ENCODE measurements around the gene ACBD6. TPM values are rescaled to one million over a fixed set of nuclear protein-coding genes. Genes with fewer than 3 reads are reported as not detected.

The ACBD6 gene
- total and polyA plus RNA-seq, 10 of the 15 experiments (the other 5 are each of a cell fraction or from before 2014, with no cell fraction given), result 15.0 to 67.3 (median 55.0) TPM

DNA sequence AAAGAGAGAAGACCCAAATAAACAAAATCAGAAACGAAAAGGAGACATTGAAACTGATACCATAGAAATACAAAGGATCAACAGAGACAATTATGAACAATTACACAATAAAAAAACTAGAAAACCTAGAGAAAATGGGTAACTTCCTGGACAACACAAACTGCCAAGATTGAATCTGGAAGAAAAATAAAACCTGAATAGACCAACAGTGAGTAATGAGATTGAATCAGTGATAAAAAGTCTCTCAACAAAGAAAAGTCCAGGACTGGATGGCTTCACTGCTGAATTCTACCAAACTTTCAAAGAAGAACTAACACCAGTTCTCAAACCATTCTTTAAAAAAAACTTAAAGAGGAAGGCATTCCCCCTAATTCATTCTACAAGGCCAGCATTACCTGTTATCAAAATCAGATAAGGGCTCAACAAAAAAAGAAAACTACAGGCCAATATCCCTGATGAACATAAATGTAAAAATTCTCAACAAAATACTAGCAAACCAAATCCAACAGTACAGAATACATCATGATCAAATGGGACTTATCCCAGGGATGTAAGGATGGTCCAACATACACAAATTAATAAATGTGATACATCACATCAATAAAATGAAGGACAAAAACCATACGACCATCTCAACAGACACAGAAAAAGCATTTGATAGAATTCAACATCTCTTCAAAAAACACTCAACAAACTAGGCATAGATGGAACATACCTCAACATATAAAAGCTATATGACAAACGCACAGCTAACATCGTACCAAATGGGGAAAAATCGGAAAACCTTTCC lies 119.9 kb downstream of the ACBD6 start:
- ChIA-PET RAD21 (ENCODE audit: unreplicated experiment) (no interaction called here), CTCF (interaction anchor here (1.7 kb wide), 1 partner anchor 95 kb away, joined by 5 read pairs; no protein-coding TSS in a partner anchor), POLR2A (no interaction called here), SMC1A (ENCODE audit: uncharacterized antibody, unreplicated experiment) (interaction anchor here (0.6 kb wide), 1 partner anchor 10 kb away, joined by 4 read pairs; no protein-coding TSS in a partner anchor)
- ATAC-seq (no peak), DNase-seq (ENCODE audit: low read depth, low spot score) (no peak), FAIRE-seq (no peak)
- intact Hi-C loops (cut with micrococcal nuclease; ENCODE audit: unreplicated experiment) (no loop called here), in situ Hi-C loops (cut with MboI) (no loop called here)
- no peak for TF ChIP-seq IKZF2 (IDR thresholded peaks at IDR 0.05)
- TF ChIP-seq MYB (IDR thresholded peaks at IDR 0.05; ENCODE audit: borderline replicate concordance, low read depth, low read length), result no peak
- TF ChIP-seq SPI1 (IDR thresholded peaks at IDR 0.05; ENCODE audit: borderline replicate concordance, insufficient read depth, low read depth, low read length), result no peak
- TF ChIP-seq HDAC6 (IDR thresholded peaks at IDR 0.05; ENCODE audit: unreplicated experiment), result no peak
- TF ChIP-seq ZNF217 (IDR thresholded peaks at IDR 0.05), result no peak
- no peak for TF ChIP-seq ZBTB33 (IDR thresholded peaks at IDR 0.05)
- TF ChIP-seq ATF7 (IDR thresholded peaks at IDR 0.05; ENCODE audit: low read depth), result no peak
- no peak for TF ChIP-seq PAX5 (IDR thresholded peaks at IDR 0.05; ENCODE audit: borderline replicate concordance, low read depth, low read length)
- TF ChIP-seq NRF1 (conservative IDR thresholded peaks at IDR 0.05; ENCODE audit: low read depth, low read length), result no peak
- no peak for TF ChIP-seq SIN3A (IDR thresholded peaks at IDR 0.05; ENCODE audit: low read depth, low read length)
- no peak for TF ChIP-seq RFX5 (IDR thresholded peaks at IDR 0.05; ENCODE audit: low read depth, low read length)
- TF ChIP-seq CHD2 (IDR thresholded peaks at IDR 0.05; ENCODE audit: borderline replicate concordance, low read depth, low read length), result no peak
- no peak for TF ChIP-seq RAD51 (IDR thresholded peaks at IDR 0.05)
- no peak for TF ChIP-seq RBBP5 (conservative IDR thresholded peaks at IDR 0.05)
- TF ChIP-seq RELA (IDR thresholded peaks at IDR 0.05; ENCODE audit: borderline replicate concordance, partially characterized antibody), result no peak
- no peak for TF ChIP-seq ZBTB11 (CRISPR knock-in tag; IDR thresholded peaks at IDR 0.05)
- Histone ChIP-seq H3K4me1 (ENCODE audit: control insufficient read depth, insufficient read depth, low read length) (peaks cover 3% of the 10 kb centered on the region; the same call in 1 of the 2 replicates), H3K9ac (ENCODE audit: control insufficient read depth, insufficient read depth, low read length) (no peak overlapping the region), H3K9me3 (replicated peaks; ENCODE audit: control insufficient read depth, insufficient read depth, low read length) (peaks cover 22% of the 10 kb centered on the region; the same call in 2 of the 3 replicates), H3K36me3 (ENCODE audit: control insufficient read depth in 2 of 2, insufficient read depth in 2 of 2, low read length in 1 of 2) (peaks cover 0 to 2% of the 10 kb centered on the region in 2 experiments; a peak in 1 of 4 replicates), H3K4me3 (no peak overlapping the region), H3K4me2 (ENCODE audit: control insufficient read depth, insufficient read depth) (no peak overlapping the region), H3K27me3 (replicated peaks in 1 of 2; ENCODE audit: control insufficient read depth in 2 of 2, insufficient read depth in 2 of 2, low read length in 1 of 2) (no peaks in the 10 kb centered on the region), H3K79me2 (ENCODE audit: control insufficient read depth, insufficient read depth, low read length) (peaks cover 2% of the 10 kb centered on the region), H2AFZ (ENCODE audit: control insufficient read depth, low read depth, low read length) (no peak overlapping the region), H4K20me1 (ENCODE audit: control insufficient read depth, insufficient read depth) (no peaks in the 10 kb centered on the region), H3K27ac (ENCODE audit: control insufficient read depth, insufficient read depth) (no peak overlapping the region)
- no TSS peak for BruUV-seq (replicated peaks)
- WGBS (ENCODE audit: insufficient coverage, insufficient replicate concordance, low lambda C conversion rate, missing lambda C conversion rate), result 86% methylated on average over 5 of the region's 5 CpGs

Data from GM12878 (cell line).